ENCODE results near the gene CEBPE.
"Not testable (repeated sequence)": the region's sequence is repeated elsewhere in the genome, so short reads cannot be mapped to it uniquely, and the experiment has no call there.

The CEBPE gene

GRCh38 chr14:23113431-23114119 lies 5.5 kb downstream of the CEBPE start:
- TF ChIP-seq, protein P1, sequence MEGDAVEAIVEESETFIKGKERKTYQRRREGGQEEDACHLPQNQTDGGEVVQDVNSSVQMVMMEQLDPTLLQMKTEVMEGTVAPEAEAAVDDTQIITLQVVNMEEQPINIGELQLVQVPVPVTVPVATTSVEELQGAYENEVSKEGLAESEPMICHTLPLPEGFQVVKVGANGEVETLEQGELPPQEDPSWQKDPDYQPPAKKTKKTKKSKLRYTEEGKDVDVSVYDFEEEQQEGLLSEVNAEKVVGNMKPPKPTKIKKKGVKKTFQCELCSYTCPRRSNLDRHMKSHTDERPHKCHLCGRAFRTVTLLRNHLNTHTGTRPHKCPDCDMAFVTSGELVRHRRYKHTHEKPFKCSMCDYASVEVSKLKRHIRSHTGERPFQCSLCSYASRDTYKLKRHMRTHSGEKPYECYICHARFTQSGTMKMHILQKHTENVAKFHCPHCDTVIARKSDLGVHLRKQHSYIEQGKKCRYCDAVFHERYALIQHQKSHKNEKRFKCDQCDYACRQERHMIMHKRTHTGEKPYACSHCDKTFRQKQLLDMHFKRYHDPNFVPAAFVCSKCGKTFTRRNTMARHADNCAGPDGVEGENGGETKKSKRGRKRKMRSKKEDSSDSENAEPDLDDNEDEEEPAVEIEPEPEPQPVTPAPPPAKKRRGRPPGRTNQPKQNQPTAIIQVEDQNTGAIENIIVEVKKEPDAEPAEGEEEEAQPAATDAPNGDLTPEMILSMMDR (IDR thresholded peaks at IDR 0.05; ENCODE audit: low read depth, low read length, missing control alignments), result no peak
- DNase-seq (ENCODE audit: low read depth), result no peak
- in situ Hi-C loops (cut with HindIII; ENCODE audit: low sequenced_read_pairs), result no loop called here
- H3K4me3 ChIP-seq (ENCODE audit: low read depth, low read length), result no peak overlapping the region

DNA sequence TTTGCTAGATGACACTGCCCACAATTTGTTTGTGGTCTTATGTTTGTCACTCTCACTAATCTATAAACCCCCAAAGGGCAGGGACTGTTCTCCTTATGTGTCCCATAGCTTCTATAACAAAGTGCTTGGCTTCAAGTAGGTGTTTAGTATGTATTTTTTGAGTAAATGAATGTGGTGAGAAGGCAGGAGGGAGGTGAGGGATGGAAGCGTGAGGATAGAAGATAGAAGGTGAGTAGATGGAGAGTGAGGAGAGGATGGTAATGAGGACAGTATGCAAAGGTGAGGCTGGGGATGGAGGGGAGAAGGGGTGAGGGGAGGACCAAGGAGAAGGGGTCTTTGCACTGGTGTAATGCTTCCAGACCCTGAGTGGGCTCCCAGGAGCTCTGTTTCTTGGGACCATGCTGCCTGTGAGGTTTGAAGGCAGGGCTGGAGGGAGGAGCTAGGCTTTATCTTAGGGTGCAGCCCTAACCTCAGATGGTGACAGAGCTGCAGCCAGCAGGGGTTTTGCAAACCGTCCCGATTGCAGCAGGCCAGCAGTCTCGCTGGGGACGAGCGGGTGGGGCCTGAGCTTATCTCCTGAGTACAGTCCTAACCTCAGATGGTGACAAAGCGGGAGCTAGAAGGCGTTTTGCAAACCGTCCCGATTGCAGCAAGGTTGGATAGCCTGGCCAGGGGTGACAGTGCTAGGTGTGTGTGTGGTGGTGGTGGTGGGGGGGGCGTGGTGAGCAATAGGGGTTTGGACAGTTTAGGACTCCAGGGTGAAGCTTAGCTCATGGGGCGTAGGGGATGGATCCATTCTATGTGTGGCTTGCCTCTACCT lies 6.5 kb downstream of the CEBPE start:
- no peak for DNase-seq (ENCODE audit: low read depth)
- H3K4me3 ChIP-seq (ENCODE audit: low read depth, low read length), result no peak overlapping the region
- in situ Hi-C loops (cut with HindIII; ENCODE audit: low sequenced_read_pairs), result no loop called here
- TF ChIP-seq, protein P1 (IDR thresholded peaks at IDR 0.05; ENCODE audit: low read depth, low read length, missing control alignments), result no peak

DNA sequence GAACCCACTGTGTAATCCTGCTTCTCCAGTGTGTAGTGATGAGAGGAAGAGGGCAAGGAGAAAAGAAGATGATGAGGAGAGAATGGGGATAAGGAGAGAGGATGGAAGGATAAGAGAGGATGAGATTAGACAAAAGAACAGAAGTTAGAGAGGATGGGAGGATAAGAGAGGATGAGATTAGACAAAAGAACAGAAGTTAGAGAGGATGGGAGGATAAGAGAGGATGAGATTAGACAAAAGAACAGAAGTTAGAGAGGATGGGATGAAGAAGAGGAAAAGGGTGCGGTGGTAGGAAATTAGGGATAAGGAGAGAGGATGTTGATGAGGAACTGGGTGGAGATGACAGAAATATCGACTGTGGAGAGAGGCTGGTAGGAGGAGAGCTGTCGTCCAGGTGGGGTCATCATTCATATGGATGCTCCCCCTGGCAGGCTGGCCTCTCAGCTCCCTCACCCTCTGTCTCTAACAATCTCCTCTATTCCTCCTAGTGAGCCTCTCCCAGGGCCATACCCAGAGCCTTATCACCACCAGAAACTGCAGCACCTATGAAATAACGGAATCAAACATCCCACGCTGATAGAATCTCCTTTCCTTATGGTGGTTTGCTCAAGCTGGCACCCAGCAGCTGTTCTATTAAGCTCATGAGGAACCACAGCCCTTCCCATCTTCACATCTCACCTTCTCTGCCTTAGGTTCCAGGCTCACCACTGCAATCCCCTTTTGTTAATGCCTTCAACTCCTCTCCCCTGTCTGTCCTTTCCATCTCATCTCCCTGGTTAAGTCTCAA lies 8.3 kb downstream of the CEBPE start:
- in situ Hi-C loops (cut with HindIII; ENCODE audit: low sequenced_read_pairs), result no loop called here
- no peak for DNase-seq (ENCODE audit: low read depth)
- TF ChIP-seq, protein P1 (IDR thresholded peaks at IDR 0.05; ENCODE audit: low read depth, low read length, missing control alignments), result no peak
- H3K4me3 ChIP-seq (ENCODE audit: low read depth, low read length), result no peak overlapping the region

- in situ Hi-C loops (cut with HindIII; ENCODE audit: low sequenced_read_pairs), result no loop called here
- TF ChIP-seq, protein P1 (IDR thresholded peaks at IDR 0.05; ENCODE audit: low read depth, low read length, missing control alignments), result no peak
- no peak overlapping the region for H3K4me3 ChIP-seq (ENCODE audit: low read depth, low read length)
- DNase-seq (ENCODE audit: low read depth), result no peak
These were observed 9.3 kb downstream of the CEBPE start for GRCh38 chr14:23109769-23110168.

- H3K4me3 ChIP-seq (ENCODE audit: low read depth, low read length); DNase-seq (ENCODE audit: low read depth); in situ Hi-C loops (cut with HindIII; ENCODE audit: low sequenced_read_pairs): not testable (repeated sequence)
These were observed 10.9 kb downstream of the CEBPE start for GRCh38 chr14:23108169-23108568.

DNA sequence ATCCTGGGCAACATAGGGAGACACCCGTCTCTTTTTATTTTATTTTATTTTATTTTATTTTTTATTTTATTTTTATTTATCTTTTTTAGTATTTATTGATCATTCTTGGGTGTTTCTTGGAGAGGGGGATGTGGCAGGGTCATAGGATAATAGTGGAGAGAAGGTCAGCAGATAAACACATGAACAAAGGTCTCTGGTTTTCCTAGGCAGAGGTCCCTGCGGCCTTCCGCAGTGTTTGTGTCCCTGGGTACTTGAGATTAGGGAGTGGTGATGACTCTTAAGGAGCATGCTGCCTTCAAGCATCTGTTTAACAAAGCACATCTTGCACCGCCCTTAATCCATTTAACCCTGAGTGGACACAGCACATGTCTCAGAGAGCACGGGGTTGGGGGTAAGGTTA lies 11.4 kb downstream of the CEBPE start:
- in situ Hi-C loops (cut with HindIII; ENCODE audit: low sequenced_read_pairs); DNase-seq (ENCODE audit: low read depth); H3K4me3 ChIP-seq (ENCODE audit: low read depth, low read length): not testable (repeated sequence)

DNA sequence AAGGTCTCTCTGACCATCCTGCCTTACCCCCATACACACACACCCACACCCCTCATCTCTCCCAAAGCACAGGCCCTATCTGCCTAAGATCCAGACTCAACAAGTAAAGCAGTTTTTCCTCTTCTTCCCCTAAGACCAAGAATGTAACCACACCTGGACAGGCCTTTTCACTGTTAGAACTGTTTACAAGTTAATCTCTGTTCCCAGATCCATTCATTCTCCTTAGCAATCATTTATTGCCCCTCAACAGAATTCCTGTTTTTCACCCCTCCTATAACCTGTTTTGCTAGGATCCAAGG lies 12.4 kb downstream of the CEBPE start:
- DNase-seq (ENCODE audit: low read depth), result no peak
- in situ Hi-C loops (cut with HindIII; ENCODE audit: low sequenced_read_pairs), result no loop called here
- no peak overlapping the region for H3K4me3 ChIP-seq (ENCODE audit: low read depth, low read length)
- TF ChIP-seq, protein P1 (IDR thresholded peaks at IDR 0.05; ENCODE audit: low read depth, low read length, missing control alignments), result no peak
